ENCODE results near the gene CDK9.

Gene CDK9

GRCh38 chr9:127761491-127761956 lies 24.3 kb upstream of the CDK9 start:
- DNase-seq (ENCODE audit: low read depth) = no peak

- DNase-seq (ENCODE audit: low read depth) = no peak
Measured at GRCh38 chr9:127762111-127762676, 23.6 kb upstream of the CDK9 start.

GRCh38 chr9:127763918-127764384 lies 21.9 kb upstream of the CDK9 start:
- no peak for DNase-seq (ENCODE audit: low read depth)

DNA sequence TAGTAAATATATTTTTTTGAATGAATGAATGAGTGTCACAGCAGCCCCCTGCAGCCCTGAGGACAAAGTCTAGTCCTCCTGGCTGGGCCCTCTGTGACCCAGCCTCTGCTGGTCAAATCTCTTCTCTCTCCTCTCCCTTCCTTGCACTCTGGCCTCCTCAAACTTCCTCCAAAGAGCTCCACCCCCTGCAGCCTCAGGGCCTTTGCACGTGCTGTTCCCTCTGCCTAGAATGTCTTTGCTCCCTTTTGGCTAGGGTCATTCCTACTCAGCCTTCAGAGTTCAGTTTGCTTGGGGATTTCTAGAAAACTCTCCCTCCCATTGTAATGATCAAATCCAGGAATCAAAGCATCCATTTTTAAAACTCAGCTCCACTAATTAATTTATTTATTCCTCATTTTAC lies 20.4 kb upstream of the CDK9 start:
- no peak for DNase-seq (ENCODE audit: low read depth)

DNA sequence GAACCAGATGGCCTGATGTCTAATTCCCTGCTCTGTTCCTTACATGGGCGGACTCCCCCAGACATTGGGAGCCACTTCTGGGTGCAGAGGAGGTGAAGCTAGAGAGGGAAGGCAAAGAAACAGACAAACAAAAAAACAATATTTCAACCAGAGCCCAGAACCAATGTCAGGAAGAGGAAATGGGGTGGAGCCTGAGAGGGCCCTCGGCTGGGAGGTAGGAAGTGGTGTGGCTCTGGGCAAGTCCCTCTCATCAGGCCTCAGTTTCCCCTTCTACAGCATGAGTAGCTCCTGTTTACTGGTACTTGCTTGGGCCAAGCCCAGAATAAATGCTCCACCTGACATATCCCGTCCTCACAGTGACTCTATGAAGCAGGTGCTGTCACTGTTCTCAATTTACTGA lies 18.4 kb upstream of the CDK9 start:
- no peak for DNase-seq (ENCODE audit: low read depth)

DNA sequence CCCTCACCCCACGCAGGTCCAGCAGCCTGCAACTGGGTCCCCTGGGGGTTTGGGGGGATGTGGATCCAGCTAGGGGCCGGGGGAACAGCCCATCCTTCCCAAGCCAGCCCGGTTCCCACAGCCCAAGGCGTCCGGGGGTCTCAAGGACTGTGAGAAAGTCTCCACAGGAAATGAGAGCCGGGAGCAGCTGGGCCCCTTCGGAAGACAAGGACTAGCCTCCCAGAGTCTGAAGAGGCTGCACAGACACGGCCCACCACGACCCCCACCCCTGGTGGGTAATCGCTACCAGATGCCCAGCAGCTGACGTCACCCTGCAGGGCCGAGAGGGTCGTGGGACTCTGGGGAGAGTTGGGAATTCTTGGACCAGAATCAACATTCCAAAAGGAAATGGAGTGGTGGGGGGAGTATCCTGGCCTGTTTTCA lies 17.9 kb upstream of the CDK9 start:
- DNase-seq (ENCODE audit: low read depth) = no peak

- DNase-seq (ENCODE audit: low read depth) = no peak
Measured at GRCh38 chr9:127768698-127769097, 17.1 kb upstream of the CDK9 start.

- no peak for DNase-seq (ENCODE audit: low read depth)
Measured at GRCh38 chr9:127769101-127769500, 16.7 kb upstream of the CDK9 start.

DNA sequence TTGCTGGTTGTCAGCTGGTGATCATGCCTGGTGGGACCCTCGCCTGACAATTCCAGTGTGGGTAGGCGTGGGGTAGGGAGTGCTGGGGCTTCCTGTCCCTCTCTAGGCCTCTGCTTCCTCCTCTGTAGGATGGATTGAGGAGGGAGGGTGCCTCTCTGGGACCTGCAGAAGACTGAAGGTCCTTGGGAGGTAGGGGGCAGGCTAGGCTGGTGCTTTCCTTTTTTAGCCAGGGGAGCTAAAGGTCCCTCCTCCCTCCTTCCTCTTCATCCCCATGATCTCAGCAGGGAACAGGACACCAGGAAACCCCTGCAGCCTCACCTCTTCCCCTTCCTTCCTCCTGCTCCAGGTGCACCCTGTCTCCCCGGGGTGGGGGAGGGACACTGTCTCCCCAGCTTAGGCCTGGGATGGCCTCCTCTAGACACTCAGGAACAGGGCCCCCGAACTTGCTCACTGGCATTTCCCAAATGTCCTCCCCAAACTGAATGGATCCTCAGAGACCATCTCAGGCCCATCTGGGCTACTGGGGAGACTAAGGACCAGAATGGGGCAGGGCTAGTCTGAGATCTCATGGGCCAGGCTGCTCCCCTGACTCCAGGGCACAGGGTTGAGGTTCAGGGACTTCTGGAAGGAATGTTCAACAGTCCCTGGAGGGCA lies 15.8 kb upstream of the CDK9 start:
- DNase-seq (ENCODE audit: low read depth) = no peak

DNA sequence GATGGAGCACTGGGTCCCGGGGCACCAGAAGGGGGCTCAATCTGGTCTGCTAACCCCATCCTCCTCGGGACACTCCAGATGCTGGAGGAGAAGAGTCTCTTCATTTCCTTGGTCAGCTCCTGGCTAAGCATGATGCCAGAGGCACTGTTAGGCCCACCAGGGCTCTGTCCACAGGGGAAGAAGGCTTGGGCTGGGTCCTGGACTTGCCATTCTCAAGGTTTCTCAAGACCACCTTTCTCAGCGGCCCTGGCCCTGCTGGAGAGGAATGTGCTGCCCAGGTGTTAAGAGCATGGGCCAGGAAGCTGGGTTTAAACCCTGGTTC lies 15.3 kb upstream of the CDK9 start:
- no peak for DNase-seq (ENCODE audit: low read depth)

DNA sequence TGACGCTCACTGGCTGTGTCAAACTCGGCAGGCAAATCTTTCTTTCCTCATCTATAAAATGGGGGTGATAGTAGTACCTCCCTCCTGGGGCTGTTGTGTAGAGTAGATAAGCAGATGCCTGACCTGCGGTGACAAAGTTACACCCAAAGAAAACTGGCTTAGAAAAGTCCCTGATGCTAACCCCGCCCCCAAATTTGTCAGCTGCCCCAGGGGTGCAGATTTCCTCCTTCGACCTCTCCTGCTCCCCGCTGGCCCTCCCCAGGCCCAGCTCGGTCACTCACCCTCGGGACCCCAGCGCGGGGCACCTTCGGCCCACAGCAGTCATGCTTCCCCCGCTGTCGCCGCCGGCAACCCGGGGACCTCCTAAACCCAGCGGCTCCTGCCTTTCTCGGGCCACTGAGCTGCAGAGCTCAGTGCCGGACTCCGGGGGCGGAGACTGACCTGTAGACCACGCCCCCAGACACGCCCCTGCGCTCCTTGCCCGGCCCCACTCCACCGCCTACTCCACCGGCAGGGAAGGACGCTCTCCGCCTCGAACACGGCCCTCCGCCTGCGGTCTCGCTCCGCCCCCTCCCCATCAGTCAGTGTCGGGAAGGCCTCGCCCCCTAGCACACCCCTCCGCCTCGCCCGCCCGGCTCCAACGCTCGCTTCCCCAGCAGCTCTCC lies 14.8 kb upstream of the CDK9 start:
- DNase-seq (ENCODE audit: low read depth) = peak; percentile 91

DNA sequence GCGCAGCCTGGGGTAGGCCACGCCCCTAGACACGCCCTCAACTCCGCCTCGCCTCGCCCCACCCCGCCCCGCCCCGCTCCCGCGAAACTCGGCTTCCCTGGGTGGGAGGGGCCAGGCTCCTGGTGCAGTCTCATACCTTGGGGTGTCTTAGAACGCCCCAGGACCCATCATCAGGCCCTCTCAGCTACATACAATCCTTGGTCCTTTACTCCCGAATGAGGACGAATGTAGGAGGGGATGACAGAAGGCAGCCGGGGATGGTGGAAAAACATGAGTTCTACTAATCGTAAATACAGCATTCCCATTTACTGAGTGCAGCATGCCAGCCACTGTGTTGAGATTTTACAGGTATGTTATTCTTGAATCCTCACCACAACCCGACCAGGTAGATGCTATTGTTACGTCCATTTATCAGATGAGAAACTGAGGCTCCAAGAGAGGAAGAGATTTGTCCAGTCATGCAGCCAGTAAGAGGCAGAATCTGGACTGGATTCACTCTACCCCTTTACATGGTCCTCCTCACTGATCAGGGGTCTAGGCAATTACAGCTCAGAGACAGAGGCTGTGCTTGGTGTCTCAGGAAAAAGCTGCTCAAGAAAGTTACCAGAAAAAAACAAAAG lies 14.2 kb upstream of the CDK9 start:
- no peak for DNase-seq (ENCODE audit: low read depth)

DNA sequence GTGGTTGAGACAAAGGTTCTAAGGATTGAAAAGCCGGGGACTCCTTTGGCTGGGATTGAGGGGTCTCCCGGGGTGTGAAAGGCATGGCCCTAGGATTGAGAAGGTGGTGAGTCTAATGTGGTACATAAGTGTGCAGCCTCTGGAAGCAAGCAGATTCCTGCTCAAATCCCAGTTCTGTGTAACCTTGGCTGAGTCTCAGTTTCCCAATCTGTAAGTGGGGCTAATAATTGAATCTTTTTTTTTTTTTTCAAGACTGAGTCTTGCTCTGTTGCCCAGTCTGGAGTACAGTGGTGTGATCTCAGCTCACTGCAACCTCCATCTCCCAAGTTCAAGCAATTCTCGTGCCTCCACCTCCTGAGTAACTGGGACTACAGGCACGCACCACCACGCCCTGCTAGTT lies 13.2 kb upstream of the CDK9 start:
- DNase-seq (ENCODE audit: low read depth) = no peak

DNA sequence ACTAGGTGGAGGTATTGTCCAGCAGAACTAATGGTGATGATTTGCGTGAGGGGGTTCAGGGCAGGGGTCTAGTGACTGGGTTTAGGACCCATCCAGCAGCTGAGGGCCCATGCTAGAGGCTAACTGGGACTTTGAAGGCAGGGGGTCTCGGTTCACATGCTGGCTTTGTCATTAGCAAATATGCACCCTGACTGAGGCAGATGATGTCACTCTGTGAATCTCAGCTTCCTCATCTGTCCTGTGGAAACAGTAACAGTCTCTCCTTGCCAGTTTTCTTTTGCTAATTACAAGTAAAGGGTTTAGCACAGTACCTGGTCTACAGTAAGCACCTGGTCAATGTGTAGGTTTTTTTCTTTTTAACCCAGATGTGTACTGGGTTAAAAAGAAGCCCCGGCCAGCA lies 12.6 kb upstream of the CDK9 start:
- no peak for DNase-seq (ENCODE audit: low read depth)

DNA sequence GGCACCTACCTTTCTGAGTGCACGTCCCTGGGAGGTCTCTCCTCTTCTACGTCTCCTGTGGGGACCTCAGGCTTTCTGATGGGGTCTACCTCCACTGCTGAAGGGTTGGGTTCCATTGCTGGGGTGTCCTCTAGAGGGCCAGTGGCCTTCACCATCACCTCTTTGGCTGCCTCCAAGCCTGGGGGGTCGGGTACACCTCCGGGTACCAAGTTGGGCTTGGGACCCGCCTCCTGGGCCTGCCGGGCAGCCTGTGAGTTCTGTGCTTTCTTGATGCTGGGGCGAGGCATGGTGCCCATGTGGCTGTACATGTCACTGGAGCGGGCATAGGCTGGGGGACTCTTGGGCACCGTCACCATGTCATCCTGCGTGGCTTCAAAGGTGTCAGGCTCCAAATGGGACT lies 11.9 kb upstream of the CDK9 start:
- no peak for DNase-seq (ENCODE audit: low read depth)

GRCh38 chr9:127776195-127776923 lies 9.5 kb upstream of the CDK9 start:
- peak; percentile 61 for DNase-seq (ENCODE audit: low read depth)

DNA sequence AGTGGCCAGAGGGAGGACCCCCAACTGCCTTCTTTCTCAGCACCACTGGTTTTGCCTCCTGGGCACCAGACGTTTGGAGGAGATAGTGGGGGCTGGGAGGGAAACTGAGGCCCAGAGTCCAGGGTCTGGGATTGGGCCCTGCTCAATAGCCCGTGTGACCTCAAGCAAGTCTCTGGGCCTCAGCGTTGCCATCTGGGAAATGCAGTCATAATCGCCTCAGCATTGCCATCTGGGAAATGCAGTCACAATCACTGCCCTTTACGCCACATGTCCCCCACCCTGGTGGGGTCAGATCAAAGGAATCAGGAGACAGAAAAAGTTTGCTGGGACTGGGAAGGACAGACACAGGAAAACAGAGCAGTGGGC lies 8.9 kb upstream of the CDK9 start:
- DNase-seq (ENCODE audit: low read depth) = no peak

GRCh38 chr9:127777368-127777980 lies 8.4 kb upstream of the CDK9 start:
- DNase-seq (ENCODE audit: low read depth) = no peak

GRCh38 chr9:127778280-127779135 lies 7.3 kb upstream of the CDK9 start, which contains the start of gene SH2D3C:
Gene SH2D3C, minus strand, starts transcription at chr9:127778666. Its CDS starts 39 bp downstream, at chr9:127778627.
- DNase-seq (ENCODE audit: low read depth) = no peak

DNA sequence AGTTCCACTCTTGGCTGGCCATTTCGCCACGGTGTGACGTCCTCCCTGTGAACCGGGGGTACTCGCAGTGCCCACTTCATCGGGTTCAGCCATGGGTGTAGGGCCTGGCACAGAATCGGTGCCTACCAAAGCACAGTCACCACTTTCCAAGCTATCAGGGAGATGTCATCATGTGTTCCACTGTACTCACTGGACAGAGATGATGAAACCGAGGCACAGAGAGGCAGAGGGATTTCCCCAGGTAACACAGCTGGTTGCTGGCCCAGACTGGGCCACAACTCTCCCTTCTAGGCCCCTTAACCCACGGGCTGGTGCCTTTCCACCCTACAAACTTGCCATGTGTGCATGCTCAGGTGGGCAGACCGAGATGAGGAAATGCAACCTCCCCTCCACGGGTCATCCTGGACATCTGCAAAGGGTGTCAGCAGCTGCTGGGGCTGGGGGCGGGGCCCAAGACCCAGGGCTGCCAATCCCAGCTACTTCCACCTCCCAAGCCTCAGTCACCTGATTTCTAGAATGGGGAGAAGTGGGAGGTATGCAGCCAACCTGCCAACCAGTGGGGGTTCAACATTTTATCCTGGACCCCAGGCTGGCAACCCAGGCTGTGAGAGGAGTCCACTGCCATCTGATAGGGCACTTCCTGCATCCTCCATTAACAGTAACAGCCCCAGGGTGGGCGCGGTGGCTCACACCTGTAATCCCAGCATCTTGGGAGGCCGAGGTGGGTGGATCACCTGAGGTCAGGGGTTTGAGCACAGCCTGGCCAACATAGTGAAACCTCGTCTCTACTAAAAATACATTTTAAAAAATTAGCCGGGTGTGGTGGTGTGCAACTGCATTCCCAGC lies 6.5 kb upstream of the CDK9 start:
- peak; percentile 53 for DNase-seq (ENCODE audit: low read depth)

Measured in stimulated activated CD8-positive, alpha-beta memory T cell treated with anti-CD3 and anti-CD28 coated beads, Interleukin-12 subunit alpha, Interleukin-12 subunit beta, amount 100 ng/mL, for 4 hours (primary cell).